SKM-1 (cell line): ENCODE measurements around the gene CDT1.

Source experiments
- DNase-seq: peaks from one replicate; lab custom pipeline; 2025; ENCODE audit not compliant: unreplicated experiment; lab: John Stamatoyannopoulos, UW

The CDT1 gene

DNA sequence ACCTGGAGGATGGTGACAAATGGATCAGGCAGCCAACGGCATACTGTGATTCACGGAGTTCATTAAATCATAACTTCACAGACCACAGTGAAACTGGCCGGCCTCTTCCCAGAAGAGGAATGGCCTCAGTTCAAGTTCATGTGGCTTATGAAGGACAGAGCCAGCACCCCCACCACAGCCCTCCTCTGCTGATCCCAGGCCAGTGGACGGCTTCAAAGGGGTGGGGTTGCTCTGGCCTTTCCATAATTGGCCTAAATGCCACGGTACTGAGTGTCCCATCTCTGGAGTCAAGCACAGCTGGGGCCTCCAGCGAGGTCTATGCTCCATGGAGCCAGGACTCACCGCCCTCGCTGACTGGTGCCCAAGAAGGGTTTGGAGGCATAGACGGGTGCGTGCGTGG lies 31.8 kb downstream of the CDT1 start:
- DNase-seq: no peak

GRCh38 chr16:88835818-88836217 lies 32.2 kb downstream of the CDT1 start:
- DNase-seq: no peak

GRCh38 chr16:88836791-88837190 lies 33.2 kb downstream of the CDT1 start:
- DNase-seq: no peak

- DNase-seq: no peak
These were observed 34.2 kb downstream of the CDT1 start for GRCh38 chr16:88837806-88838205.

DNA sequence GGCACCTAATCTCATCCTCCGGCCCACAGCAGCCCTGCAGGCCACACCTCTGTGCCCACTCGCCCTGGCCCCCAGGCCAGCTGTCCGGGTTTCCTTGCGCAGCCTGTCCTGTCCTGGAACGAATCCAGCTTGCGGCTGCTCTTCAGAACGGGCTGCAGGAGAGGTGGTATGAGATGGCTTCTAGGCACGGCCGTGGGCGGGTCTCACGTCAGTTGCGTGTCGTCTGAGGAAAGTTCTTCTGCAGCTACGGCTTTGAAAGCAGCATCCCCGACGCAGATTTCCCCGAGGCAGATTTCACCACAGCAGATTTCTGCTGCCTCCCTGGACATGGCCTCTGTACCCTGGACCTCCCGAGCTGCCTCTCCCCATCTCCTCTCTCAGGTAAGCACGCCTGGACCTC lies 35.0 kb downstream of the CDT1 start:
- DNase-seq: no peak

DNA sequence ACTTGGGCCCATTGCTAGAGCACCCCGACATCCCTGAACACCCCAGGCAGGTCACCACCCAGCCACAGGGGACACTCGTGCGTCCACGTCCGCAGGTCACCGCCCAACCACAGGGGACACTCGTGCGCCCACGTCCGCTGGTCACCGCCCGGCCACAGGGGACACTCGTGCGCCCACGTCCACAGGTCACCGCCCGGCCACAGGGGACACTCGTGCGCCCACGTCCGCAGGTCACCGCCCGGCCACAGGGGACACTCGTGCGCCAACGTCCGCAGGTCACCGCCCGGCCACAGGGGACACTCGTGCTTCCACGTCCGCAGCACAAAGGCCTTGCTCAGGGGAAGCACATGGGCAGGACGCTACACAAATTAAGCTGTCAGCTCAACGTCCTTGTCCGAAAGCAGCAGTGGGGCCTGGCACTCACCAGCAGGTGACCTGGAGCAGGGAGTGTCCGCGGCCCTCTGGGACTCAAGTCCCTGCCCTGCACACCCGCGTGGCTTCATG lies 35.5 kb downstream of the CDT1 start:
- no peak for DNase-seq

GRCh38 chr16:88839745-88840599 lies 36.4 kb downstream of the CDT1 start:
- DNase-seq: peak; percentile 96

DNA sequence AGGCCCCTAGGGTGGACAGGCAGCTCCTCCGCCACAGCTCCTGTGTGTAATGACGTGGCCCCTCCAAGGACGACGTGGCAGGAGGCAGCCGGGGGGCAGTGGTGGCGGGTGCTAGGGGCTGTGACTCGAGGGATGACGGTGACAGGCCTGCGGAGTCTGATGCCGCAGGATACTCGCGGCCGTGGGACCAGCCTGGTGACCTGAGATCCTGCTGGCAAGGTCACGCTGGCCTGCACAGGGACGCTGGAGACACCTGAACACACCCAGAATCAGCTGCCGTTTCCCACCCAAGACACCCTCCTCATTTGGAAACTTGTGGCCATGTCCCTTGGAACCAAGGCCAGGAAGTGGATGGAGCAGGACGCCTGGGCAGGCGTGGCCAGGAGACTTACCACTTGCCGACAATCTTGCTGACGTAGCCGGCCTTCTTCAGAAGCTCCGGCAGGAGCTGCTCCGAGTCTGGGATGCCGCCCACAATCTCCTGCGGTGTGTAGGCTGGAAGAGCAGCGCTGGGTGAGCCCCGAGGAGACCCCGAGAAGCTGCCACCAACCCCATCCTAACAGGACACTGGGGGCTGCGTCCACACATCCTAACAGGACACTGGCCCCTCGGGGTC lies 37.1 kb downstream of the CDT1 start:
- DNase-seq: no peak

DNA sequence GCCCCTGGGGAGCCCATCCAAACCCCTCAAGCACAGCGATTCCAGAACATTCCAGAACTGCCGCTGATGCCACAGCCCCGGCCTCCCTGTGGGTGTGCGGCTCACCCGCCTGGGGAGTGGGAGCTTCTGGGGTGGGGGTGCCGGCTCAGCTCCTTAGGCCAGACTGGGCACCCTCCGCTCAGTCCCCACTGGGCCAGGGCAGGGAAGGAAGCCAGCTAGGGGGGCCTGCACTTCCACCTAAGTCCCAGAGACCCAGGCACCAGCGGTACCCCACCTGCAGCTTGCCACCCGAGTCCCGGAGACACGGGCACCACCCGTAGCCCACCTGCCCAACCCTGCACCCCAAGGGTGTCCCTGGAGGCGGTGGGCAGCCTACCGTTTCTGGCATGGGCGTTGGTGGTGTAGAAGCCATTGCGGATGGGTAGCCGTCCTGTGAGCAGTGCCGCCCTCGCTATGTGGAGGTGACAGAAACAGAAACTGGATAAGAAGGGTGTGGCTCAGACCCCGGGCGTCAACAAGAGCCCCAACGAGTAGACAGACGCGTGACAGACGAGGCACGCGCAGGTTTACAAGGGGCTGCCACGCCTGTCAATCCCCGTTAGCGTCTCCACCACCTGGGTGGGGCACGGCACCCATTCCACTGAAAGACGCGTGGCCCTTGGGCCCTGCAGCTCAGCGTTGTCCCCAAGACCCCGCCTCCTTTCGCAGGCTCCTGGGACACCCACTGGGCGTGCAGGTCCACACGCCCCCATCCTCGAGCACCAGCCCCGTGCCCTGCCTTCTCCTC lies 38.1 kb downstream of the CDT1 start:
- no peak for DNase-seq

DNA sequence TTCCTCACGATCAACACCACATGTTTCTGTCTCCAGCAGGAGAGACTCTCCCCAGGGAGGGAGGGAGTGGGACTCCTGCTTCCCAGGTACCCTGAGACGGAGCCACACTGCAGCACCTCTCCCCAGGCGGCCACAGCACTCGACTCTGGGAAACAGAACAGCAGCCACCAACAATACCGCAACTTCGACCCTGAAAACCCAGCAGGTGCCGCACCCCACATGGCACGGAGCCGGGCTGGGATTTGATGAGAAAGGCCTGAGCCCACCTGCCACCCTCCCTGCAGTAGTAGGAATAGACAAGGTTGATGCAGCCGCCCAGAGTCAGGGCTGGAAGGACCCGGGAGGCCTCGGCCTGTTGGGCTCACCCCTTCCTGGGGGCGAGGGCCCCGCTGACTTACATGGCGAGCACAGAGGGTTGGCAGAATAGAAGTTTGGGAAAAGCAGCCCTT lies 38.7 kb downstream of the CDT1 start:
- no peak for DNase-seq

DNA sequence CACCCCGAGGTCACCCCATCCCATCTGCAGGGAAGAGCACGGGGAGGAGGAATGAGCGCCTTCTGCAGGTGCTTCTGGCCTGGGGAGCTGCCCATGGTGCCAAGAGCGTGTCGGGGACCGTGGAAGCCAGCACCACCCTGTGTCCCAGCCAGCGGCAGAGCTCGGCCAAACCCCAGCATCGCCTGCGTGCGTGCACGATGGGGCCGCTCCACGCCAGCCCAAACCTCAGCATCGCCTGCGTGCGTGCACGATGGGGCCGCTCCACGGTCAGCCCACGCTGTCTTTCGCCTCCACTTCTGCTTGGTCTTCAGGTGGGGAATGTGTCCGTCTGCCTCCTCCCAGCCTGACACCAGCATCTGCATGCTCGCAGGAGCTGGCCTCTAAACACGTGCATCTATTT lies 39.2 kb downstream of the CDT1 start:
- no peak for DNase-seq

- no peak for DNase-seq
These were observed 39.7 kb downstream of the CDT1 start for GRCh38 chr16:88843256-88843655.

DNA sequence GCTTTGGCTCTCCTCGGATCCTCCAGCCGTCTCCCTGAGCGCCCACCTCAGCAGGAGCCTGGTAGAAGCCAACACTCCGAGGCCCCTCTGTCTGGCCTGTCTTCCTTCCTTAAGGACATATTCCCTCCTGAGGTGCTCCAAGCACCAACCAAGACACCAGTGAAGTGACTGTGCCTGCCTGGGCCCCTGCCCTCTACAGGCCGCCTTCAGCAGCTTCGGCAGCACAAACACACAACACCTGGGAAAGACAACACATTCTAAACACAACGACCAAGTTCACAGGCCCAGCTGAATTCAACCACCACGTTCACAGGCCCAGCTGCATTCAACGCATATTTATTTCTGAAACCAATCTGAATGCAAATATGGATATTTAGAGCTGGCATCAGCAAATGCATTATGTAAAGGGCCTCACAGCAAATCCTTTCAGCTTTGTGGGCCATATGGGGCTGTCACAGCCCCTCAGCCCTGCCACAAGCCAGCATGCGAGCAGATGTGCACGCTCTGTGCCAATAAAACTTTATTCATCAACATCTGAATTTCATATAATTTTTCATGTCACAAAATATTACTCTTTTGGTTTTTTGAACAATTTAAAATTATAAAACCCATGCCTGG lies 40.9 kb downstream of the CDT1 start:
- DNase-seq: no peak

DNA sequence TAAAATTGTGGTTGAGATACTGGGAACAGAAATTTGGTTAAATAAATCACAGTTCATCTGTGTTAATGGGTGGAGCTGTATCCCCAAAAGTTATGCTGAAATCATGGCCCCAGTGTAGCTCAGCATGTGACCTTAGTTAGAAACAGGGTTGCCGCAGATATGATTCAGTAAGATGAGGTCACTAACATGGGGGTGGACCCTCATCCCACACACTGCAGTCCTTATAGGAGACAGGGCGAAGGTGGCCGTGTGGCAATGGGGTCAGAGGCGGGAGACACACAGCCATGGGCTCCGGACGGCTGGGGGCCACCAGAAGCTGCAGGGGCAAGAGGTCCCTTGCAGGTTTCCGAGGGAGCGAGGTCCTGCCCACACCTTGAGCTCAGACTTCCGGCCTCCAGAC lies 42.5 kb downstream of the CDT1 start:
- no peak for DNase-seq

DNA sequence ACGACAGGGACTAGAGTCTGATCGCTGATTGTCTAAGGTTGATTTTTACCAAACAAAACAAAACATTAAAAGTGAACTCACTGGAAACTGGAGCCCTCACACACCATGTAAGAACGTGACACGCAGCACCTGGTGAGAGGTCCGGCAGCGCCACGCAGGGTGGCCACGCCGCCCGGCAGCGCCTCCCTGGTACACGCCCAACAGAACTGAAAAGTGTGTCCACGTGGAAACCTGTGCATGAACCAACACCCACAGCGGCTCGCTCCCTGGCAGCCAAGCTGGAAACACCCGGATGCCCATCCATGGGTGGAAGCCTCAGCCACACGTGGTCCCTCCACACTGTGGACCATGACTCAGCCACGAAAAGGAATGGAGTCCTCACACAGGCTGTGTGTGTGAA lies 44.1 kb downstream of the CDT1 start:
- DNase-seq: no peak

DNA sequence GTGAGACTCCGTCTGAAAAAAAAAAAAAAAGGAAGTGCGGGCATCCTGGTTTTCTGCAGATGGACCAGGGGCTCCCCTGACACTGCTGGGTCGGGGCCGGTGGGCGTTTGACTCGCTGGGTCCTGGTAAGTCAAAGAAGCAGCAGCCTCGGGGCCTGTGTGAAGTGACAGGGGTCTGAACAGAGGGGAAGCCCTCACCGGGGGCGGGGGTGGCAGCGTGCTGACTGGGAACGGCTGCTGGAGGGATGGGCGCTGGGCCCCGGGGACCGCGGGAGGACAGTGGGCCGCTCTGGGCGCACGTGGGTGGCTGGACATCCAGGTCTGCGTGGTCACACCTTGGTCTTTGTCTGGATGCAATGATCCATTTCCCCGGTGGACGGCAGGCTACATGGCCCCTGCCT lies 45.0 kb downstream of the CDT1 start:
- no peak for DNase-seq

GRCh38 chr16:88850531-88851199 lies 47.1 kb downstream of the CDT1 start:
- no peak for DNase-seq

- DNase-seq: no peak
These were observed 48.0 kb downstream of the CDT1 start for GRCh38 chr16:88851616-88852015.

GRCh38 chr16:88853325-88853941 lies 49.8 kb downstream of the CDT1 start:
- DNase-seq: peak; percentile 30
